Islet of Langerhans (tissue), 1 donor: ENCODE results near the gene ASB3.
"Not testable (repeated sequence)": the region's sequence is repeated elsewhere in the genome, so short reads cannot be mapped to it uniquely, and the experiment has no call there.

ENCODE experiments used
- FAIRE-seq: peaks from one replicate; lab custom pipeline; 2011; peaks lifted over from hg19 to GRCh38; lab: Jason Lieb, UNC

The ASB3 gene, protein sequence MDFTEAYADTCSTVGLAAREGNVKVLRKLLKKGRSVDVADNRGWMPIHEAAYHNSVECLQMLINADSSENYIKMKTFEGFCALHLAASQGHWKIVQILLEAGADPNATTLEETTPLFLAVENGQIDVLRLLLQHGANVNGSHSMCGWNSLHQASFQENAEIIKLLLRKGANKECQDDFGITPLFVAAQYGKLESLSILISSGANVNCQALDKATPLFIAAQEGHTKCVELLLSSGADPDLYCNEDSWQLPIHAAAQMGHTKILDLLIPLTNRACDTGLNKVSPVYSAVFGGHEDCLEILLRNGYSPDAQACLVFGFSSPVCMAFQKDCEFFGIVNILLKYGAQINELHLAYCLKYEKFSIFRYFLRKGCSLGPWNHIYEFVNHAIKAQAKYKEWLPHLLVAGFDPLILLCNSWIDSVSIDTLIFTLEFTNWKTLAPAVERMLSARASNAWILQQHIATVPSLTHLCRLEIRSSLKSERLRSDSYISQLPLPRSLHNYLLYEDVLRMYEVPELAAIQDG

GRCh38 chr2:53786705-53787613, at the start of gene ASB3, which contains the start of gene ERLEC1:
ASB3 (minus strand) TSS chr2:53786953; CDS start chr2:53765572, 21,381 bp downstream.
ERLEC1 (plus strand) TSS chr2:53787044; CDS start chr2:53787211, 167 bp downstream.
- FAIRE-seq: no peak

- not testable (repeated sequence) for FAIRE-seq
Measured at GRCh38 chr2:53829980-53830290, 43.2 kb upstream of the ASB3 start.

DNA sequence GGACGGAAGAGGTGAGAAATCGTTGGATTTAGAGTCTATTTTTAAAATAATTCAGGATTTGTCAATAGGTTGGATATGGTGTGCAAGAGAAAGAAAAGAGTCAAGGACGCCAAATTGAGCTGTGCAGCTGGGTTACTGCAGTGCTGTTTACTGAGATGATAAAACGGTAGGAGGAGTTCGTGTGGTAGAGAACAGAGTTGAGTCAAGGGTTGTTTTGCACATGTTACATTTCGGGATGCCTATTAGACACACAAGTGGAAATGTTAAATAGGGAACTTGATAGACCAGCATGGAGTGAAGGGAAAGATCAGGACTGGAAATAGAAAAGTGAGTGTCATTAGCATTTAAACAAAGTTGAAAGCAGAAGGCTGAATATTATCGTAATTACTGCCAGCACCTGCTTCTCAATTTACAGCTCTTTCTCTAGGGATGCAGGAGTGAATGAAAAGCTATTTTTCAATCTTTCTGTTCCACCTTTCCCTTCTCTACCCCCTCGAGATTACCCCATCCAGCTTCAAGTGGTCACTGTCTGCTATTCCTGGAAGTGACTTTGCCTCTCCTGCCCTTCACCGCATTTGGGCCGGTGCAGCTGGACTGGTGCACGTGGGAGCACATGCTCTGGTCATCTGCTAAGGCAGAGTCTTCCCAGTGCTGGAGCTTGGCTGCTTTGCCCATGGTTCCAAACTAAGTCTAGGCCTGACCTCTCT, 42.7 kb upstream of the ASB3 start:
- FAIRE-seq: no peak

- no peak for FAIRE-seq
Measured at GRCh38 chr2:53828331-53828730, 41.6 kb upstream of the ASB3 start.

DNA sequence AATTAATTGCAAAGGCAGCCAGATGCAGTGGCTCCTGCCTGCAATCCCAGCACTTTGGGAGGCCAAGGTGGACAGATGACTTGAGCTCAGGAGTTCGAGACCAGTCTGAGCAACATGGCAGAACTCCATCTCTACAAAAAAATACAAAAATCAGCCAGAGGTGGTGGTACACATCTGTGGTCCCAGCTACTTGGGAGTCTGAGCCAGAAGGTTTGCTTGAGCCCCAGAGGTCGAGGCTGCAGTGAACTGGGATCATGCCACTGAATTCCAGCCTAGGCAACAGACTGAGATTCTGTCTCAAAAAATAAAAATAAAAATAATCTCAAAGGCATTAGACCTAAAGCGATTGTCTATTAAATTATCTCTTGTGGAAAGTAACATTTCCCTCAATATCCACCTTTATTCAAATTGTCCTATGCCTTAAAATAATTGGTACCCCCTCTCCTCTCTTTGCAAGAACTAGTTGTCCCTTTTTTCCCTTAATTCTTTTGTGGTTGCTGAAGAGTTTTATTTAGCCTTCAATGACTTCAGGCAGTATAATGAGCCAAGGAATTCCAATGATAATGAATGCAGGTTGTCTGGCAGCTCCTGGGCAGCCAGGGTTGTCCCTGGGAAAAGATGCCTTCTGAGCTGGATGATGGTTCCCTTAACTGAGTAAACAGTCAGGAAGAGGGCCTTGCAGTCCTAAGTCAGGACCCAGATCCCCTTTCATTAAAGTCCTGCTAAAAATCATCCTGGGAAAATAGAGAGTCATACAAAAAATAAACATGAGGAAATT, 40.8 kb upstream of the ASB3 start:
- no peak for FAIRE-seq

GRCh38 chr2:53826587-53827397, 40.0 kb upstream of the ASB3 start:
- FAIRE-seq: no peak

DNA sequence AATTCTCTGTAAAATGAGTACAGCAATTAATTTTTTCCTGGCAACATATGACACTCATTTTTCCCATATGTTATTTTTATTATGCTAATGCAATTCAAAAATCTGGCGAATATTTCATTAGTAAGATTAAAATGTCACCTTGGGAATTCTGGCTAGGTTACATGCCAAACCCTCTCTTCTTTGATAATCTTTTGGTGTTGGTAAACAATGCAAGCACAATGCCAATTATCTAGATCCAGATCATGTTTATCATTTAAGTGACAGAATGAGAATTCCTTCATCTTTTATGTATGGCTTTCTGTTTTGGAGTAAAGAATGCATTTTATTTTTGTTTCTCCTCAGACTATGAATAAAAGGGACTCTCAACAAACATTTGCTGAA, 39.3 kb upstream of the ASB3 start:
- FAIRE-seq: no peak

DNA sequence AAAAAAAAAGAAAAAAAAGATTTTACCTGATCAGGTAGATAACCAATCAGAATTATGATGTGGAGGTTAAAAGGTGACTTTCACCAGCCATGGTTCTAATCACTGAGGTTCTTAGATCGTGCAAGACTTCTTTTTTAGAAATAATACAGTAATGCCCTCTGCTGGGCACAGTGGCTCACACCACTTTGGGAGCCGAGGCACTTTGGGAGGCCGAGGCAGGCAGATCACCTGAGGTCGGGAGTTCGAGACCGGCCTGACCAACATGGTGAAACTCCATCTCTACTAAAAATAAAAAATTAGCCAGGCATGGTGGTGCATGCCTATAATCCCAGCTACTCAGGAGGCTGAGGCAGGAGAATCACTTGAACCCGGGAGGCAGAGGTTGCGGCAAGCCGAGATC, 36.9 kb upstream of the ASB3 start:
- FAIRE-seq: not testable (repeated sequence)

DNA sequence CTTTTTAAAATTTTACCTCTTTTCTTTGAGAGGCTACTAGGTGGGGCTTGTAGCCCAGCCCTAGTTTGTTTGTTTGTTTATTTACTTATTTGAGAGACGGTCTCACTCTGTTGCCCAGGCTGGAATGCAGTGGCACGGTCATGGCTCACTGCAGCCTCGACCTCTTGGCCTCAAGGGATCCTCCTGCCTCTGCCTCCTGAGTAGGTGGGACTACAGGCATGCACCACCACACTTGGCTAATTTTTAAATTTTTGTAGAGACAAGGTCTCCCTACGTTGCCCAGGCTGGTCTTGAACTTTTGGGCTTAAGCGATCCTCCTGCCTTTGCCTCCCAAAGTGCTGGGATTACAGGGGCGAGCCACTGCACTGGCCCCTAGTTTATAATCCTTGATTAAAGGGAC, 35.1 kb upstream of the ASB3 start:
- FAIRE-seq: no peak

GRCh38 chr2:53820711-53821110, 34.0 kb upstream of the ASB3 start:
- no peak for FAIRE-seq

GRCh38 chr2:53820048-53820447, 33.3 kb upstream of the ASB3 start:
- FAIRE-seq: no peak

DNA sequence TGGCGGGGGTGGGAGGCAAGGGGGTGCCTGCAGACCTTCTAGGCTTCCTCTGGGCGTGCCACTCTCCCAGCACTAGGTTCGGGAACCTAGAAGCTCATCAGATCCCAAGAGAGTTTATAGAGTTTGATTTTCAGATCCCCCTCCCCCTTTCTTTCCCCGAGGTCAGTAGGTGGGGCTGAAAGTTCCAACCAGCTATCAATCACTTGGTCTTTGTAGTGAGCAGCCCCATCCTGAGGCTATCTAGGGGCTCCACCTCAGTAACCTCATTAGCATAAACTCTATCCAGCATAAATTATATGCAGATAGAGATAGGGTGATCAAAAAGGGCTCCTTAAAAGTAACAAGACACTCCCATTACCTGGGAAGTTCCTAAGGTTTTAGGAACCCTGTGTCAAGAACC, 32.9 kb upstream of the ASB3 start:
- no peak for FAIRE-seq

- FAIRE-seq: no peak
Measured at GRCh38 chr2:53818854-53819435, 32.2 kb upstream of the ASB3 start.

- no peak for FAIRE-seq
Measured at GRCh38 chr2:53813151-53813550, 26.4 kb upstream of the ASB3 start.

- no peak for FAIRE-seq
Measured at GRCh38 chr2:53811601-53812000, 24.8 kb upstream of the ASB3 start.

DNA sequence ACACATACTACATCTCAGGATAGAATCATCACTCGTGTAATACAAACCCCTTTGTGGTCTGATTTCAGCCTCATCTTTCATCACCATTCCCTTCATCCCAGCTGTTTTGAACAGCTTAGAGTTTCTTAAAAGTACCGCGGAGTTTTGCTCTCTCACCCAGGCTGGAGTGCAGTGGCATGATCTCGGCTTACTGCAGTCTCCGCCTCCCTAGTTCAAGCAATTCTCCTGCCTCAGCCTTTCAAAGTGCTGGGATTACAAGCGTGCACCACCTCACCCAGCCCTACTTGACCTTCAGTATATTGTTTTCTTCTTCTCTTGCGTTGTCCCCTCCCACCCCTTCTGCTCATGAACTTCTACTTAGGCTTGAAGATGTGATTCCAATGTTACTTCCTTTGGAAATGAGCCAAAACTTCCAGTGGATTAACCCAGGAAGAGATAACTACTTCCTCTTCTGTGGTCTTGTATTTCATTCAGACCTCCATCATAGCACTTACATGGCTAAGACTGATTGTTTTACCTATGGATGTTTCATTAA, 15.9 kb upstream of the ASB3 start:
- FAIRE-seq: no peak

DNA sequence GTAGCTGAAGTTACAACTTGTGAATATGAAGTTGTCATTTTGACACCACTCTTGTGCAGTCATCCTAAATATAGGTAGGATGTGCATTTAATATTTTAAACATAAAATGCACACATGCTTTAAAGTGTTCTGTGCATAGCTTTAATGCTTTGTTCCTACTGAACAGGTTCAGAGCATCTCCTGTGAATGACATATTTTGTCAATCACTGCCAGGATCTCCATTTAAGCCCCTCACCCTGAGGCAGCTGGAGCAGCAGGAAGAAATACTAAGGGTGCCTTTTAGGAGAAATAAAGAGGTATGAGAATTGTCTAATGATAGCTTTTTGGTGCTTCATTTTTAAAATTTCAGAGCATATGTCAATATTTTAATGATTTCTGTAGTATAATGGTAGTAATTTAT, 14.8 kb upstream of the ASB3 start:
- no peak for FAIRE-seq

DNA sequence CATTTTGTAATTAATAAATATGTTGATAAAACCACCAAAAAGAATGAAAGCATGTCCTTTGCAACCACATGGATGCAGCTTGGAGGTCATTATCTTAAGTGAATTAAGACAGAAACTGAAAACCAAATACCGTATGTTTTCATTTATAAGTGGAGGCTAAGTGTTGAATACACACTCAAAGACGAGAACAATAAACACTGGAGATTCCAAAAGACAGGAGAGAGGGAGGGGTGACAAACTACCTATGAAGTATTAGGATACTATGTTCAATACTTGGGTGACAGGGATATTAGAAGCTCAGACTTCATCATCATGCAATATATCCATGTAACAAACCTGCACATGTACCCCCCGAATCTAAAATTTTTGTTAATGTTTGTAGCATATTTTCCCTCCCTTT, 7.1 kb upstream of the ASB3 start:
- no peak for FAIRE-seq

GRCh38 chr2:53793261-53793660, 6.5 kb upstream of the ASB3 start:
- no peak for FAIRE-seq

DNA sequence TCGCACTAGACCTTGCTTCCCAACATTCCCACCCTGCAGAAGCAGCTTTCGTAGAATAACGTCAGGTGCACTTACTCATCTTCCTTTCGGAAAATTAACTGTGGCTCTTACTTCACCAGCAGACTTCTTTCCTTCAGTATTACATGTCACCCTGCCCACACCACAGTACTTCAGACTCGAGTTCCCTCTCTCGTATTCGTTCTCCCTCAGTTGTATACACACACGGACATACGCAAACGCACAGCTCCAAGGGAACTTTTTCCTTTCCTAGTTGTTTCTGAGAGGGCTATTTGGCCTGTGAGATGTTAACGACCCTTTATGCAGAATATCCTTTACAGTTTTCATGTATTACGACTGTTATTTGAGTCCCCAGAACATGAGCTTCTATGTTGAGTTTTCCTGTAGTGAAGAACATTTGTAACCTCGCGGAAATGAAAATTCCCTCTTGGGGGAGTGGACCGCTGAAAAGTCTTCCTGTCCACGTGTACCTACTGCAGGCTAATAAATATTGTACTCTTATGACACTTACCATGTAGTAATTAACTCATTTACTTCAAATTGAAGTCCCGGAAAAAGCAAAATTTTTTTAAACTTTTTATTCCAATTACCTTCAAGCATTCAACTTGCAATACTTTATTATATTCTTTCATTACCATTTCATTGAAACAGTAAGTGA, 999 bp upstream of the ASB3 start:
- FAIRE-seq: no peak
